ENCODE measurements around the gene CCDC91.

DNA sequence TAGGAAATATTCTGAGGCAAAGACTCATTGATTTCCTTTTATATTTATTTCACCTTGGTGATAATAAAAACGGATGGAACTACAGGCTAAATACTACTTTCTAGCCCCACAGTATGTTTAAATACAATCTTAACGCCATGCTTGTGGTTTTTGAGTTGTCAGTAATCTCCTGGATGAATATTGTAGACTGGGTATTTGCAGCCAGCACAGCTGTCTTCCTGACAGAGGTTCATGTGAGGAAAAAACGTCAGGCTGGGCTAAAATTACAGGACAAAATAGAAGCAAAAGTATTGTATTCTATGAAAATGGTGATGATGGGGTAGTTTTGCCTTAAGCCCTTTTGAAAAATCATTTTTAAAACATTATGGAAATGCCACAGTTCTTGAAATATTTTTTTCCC lies 140.9 kb downstream of the CCDC91 start:
- TF ChIP-seq, protein P1, sequence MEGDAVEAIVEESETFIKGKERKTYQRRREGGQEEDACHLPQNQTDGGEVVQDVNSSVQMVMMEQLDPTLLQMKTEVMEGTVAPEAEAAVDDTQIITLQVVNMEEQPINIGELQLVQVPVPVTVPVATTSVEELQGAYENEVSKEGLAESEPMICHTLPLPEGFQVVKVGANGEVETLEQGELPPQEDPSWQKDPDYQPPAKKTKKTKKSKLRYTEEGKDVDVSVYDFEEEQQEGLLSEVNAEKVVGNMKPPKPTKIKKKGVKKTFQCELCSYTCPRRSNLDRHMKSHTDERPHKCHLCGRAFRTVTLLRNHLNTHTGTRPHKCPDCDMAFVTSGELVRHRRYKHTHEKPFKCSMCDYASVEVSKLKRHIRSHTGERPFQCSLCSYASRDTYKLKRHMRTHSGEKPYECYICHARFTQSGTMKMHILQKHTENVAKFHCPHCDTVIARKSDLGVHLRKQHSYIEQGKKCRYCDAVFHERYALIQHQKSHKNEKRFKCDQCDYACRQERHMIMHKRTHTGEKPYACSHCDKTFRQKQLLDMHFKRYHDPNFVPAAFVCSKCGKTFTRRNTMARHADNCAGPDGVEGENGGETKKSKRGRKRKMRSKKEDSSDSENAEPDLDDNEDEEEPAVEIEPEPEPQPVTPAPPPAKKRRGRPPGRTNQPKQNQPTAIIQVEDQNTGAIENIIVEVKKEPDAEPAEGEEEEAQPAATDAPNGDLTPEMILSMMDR (tag by site-specific recombination; IDR thresholded peaks at IDR 0.05), result no peak
- TF ChIP-seq ZNF274 (IDR thresholded peaks at IDR 0.05; ENCODE audit: low read length), result no peak
- TF ChIP-seq ZNF274 (tag by site-specific recombination; IDR thresholded peaks at IDR 0.05; ENCODE audit: borderline replicate concordance), result no peak
- no peak for TF ChIP-seq ZNF785 (tag by site-specific recombination; IDR thresholded peaks at IDR 0.05)
- TF ChIP-seq, protein P2, sequence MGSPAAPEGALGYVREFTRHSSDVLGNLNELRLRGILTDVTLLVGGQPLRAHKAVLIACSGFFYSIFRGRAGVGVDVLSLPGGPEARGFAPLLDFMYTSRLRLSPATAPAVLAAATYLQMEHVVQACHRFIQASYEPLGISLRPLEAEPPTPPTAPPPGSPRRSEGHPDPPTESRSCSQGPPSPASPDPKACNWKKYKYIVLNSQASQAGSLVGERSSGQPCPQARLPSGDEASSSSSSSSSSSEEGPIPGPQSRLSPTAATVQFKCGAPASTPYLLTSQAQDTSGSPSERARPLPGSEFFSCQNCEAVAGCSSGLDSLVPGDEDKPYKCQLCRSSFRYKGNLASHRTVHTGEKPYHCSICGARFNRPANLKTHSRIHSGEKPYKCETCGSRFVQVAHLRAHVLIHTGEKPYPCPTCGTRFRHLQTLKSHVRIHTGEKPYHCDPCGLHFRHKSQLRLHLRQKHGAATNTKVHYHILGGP (tag by site-specific recombination; IDR thresholded peaks at IDR 0.05), result no peak
- TF ChIP-seq KLF16 (tag by site-specific recombination; IDR thresholded peaks at IDR 0.05), result no peak
- TF ChIP-seq ZNF521 (tag by site-specific recombination; IDR thresholded peaks at IDR 0.05), result no peak
- TF ChIP-seq IKZF3 (tag by site-specific recombination; IDR thresholded peaks at IDR 0.05), result no peak
- no peak for TF ChIP-seq MYNN (tag by site-specific recombination; IDR thresholded peaks at IDR 0.05; ENCODE audit: borderline replicate concordance)
- TF ChIP-seq ZNF146 (tag by site-specific recombination; IDR thresholded peaks at IDR 0.05), result no peak
- TF ChIP-seq ZNF76 (tag by site-specific recombination; IDR thresholded peaks at IDR 0.05; ENCODE audit: borderline replicate concordance, low read depth), result no peak
- TF ChIP-seq, protein P3, sequence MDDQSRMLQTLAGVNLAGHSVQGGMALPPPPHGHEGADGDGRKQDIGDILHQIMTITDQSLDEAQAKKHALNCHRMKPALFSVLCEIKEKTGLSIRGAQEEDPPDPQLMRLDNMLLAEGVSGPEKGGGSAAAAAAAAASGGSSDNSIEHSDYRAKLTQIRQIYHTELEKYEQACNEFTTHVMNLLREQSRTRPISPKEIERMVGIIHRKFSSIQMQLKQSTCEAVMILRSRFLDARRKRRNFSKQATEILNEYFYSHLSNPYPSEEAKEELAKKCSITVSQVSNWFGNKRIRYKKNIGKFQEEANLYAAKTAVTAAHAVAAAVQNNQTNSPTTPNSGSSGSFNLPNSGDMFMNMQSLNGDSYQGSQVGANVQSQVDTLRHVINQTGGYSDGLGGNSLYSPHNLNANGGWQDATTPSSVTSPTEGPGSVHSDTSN (CRISPR knock-in tag; IDR thresholded peaks at IDR 0.05), result no peak

All from HEK293 (cell line).